Smooth muscle cell (in vitro differentiated cells): Measurements from ENCODE around the gene PPIL4. TPM values are rescaled to one million over a fixed set of nuclear protein-coding genes. Genes with fewer than 3 reads are reported as not detected.
A peak's percentile ranks its signal among the peaks of the same experiment; 100 is the strongest.

Experiments
- DNase-seq: peaks from one replicate; lab custom pipeline; 2025; ENCODE audit not compliant: unreplicated experiment; lab: John Stamatoyannopoulos, UW
- H2AFZ ChIP-seq: fragments of 200-600 bp; sonication (generic); 2 replicates; pipeline ENCODE4 v1.6.0; 2016; ENCODE audit warnings: antibody characterized with exemption, low read depth, mild to moderate bottlenecking
- H3F3A ChIP-seq: fragments of 200-600 bp; sonication (generic); 2 replicates; pipeline ENCODE4 v1.6.0; 2017; ENCODE audit warnings: antibody characterized with exemption, low read depth
- H3K27ac ChIP-seq: fragments of 200-600 bp; sonication (generic); 2 replicates; pipeline ENCODE4 v1.5.1; 2016; ENCODE audit warnings: low read depth, mild to moderate bottlenecking
- H3K27me3 ChIP-seq: fragments of 200-600 bp; sonication (generic); 2 replicates; pipeline ENCODE4 v1.6.1; 2016; ENCODE audit warnings: low read depth, mild to moderate bottlenecking
- H3K36me3 ChIP-seq: fragments of 200-600 bp; sonication (generic); 2 replicates; pipeline ENCODE4 v1.5.1; 2016; ENCODE audit warnings: low read depth
- H3K4me1 ChIP-seq: fragments of 200-600 bp; sonication (generic); 2 replicates; pipeline ENCODE4 v1.5.1; 2016; ENCODE audit warnings: low read depth
- H3K4me2 ChIP-seq: fragments of 200-600 bp; sonication (generic); 2 replicates; pipeline ENCODE4 v1.6.0; 2016; ENCODE audit warnings: mild to moderate bottlenecking
- H3K4me3 ChIP-seq: fragments of 200-600 bp; sonication (generic); 2 replicates; pipeline ENCODE4 v1.5.1; 2016; ENCODE audit warnings: mild to moderate bottlenecking
- H3K79me2 ChIP-seq: fragments of 200-600 bp; sonication (generic); 2 replicates; pipeline ENCODE4 v1.6.0; 2016; ENCODE audit warnings: low read depth, mild to moderate bottlenecking
- H3K9ac ChIP-seq: fragments of 200-600 bp; sonication (generic); 2 replicates; pipeline ENCODE4 v1.6.0; 2016; ENCODE audit warnings: low read depth
- H3K9me3 ChIP-seq: fragments of 200-600 bp; sonication (generic); replicated peaks from 2 replicates; pipeline ENCODE4 v1.5.1; 2016; ENCODE audit warnings: low read depth
- H4K20me1 ChIP-seq: fragments of 200-600 bp; sonication (generic); 2 replicates; pipeline ENCODE4 v1.6.0; 2016; ENCODE audit warnings: low read depth
- WGBS: methylation state at CpG from one replicate; pipeline ENCODE4 v1.1.7; 2016; ENCODE audit warnings: low lambda C conversion rate; 5-methylcytosine and 5-hydroxymethylcytosine counted together
- polyA plus RNA-seq: library from polyadenylated mRNA; unstranded; fragments of >200 nt; fragmentation: Nextera tagmentation; extraction: Ambion mirVana; gene quantifications from 2 replicates; pipeline ENCODE4 v1.2.1, GENCODE V29; 2016
- total RNA-seq: library from RNA; depleted of rRNA; stranded (reverse); fragments of >200 nt; gene quantifications from 2 replicates; pipeline ENCODE4 v1.2.3, GENCODE V29; 2014
- TF ChIP-seq, protein P1 (sequence below): fragments of 200-600 bp; sonication (generic); IDR thresholded peaks from 2 replicates; pipeline ENCODE4 v1.5.1; 2017; ENCODE audit warnings: borderline replicate concordance, mild to moderate bottlenecking, antibody characterized with exemption; ENCODE audit not compliant: insufficient read depth, poor library complexity, severe bottlenecking

PPIL4 gene
- total and polyA plus RNA-seq, 2 experiments from 2014 or later, result 30.8 to 64.8 TPM

DNA sequence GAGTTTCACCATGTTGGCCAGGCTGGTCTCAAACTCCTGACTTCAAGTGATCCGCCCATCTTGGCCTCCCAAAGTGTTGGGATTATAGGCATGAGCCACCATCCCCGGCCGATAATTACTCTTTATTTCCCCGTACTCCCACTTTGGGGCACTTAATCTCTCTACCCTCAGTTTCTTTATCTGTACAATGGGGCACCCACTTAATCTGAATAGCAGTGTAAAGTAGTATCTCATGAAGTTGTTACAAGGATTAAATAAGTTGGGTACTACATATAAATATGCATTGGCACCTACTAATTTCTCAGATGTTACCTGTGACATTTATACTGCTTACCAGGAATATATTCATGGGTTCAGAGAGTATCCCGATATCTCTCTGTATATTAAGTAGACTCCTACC is 35.5 kb upstream of the PPIL4 start:
- no peak overlapping the region for H3K27ac ChIP-seq
- H3F3A ChIP-seq, result no peaks in the 10 kb centered on the region
- no peaks in the 10 kb centered on the region for H3K36me3 ChIP-seq
- no peak overlapping the region for H3K4me3 ChIP-seq
- DNase-seq, result no peak
- no peak overlapping the region for H2AFZ ChIP-seq
- H3K9me3 ChIP-seq, result no peaks in the 10 kb centered on the region
- WGBS, result 98% methylated on average over 5 of the region's 5 CpGs
- H4K20me1 ChIP-seq, result no peaks in the 10 kb centered on the region
- no peaks in the 10 kb centered on the region for H3K27me3 ChIP-seq
- no peaks in the 10 kb centered on the region for H3K79me2 ChIP-seq
- H3K9ac ChIP-seq, result no peak overlapping the region
- TF ChIP-seq, protein P1, sequence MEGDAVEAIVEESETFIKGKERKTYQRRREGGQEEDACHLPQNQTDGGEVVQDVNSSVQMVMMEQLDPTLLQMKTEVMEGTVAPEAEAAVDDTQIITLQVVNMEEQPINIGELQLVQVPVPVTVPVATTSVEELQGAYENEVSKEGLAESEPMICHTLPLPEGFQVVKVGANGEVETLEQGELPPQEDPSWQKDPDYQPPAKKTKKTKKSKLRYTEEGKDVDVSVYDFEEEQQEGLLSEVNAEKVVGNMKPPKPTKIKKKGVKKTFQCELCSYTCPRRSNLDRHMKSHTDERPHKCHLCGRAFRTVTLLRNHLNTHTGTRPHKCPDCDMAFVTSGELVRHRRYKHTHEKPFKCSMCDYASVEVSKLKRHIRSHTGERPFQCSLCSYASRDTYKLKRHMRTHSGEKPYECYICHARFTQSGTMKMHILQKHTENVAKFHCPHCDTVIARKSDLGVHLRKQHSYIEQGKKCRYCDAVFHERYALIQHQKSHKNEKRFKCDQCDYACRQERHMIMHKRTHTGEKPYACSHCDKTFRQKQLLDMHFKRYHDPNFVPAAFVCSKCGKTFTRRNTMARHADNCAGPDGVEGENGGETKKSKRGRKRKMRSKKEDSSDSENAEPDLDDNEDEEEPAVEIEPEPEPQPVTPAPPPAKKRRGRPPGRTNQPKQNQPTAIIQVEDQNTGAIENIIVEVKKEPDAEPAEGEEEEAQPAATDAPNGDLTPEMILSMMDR, result no peak
- no peak overlapping the region for H3K4me2 ChIP-seq
- no peaks in the 10 kb centered on the region for H3K4me1 ChIP-seq

DNA sequence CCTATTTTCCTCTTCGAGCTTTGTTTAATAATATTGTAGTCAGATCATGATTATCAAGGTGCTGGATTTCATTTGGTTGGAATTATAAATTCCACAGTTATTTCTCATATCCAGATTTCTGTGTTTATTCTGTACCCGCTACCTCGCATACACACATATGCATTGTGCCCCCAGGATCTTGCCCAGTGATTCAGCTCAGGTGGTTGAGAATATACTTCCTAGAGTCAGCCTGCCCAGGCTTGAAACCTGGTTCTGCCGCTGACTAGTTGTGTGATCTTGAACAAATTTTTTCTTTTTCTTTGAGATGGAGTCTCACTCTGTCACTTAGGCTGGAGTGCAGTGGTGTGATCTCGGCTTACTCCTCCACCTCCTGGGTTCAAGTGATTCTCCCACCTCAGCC is 35.0 kb upstream of the PPIL4 start:
- Histone ChIP-seq H3K79me2 (no peaks in the 10 kb centered on the region), H3K9me3 (no peaks in the 10 kb centered on the region), H2AFZ (no peak overlapping the region), H4K20me1 (peaks cover 4% of the 10 kb centered on the region), H3K4me1 (no peaks in the 10 kb centered on the region), H3K9ac (no peak overlapping the region), H3K4me2 (no peak overlapping the region), H3K4me3 (no peak overlapping the region), H3K27ac (no peak overlapping the region), H3F3A (no peaks in the 10 kb centered on the region), H3K36me3 (no peaks in the 10 kb centered on the region), H3K27me3 (no peaks in the 10 kb centered on the region)
- WGBS, result 98% methylated on average over 5 of the region's 5 CpGs
- TF ChIP-seq, protein P1, result no peak
- DNase-seq, result no peak

DNA sequence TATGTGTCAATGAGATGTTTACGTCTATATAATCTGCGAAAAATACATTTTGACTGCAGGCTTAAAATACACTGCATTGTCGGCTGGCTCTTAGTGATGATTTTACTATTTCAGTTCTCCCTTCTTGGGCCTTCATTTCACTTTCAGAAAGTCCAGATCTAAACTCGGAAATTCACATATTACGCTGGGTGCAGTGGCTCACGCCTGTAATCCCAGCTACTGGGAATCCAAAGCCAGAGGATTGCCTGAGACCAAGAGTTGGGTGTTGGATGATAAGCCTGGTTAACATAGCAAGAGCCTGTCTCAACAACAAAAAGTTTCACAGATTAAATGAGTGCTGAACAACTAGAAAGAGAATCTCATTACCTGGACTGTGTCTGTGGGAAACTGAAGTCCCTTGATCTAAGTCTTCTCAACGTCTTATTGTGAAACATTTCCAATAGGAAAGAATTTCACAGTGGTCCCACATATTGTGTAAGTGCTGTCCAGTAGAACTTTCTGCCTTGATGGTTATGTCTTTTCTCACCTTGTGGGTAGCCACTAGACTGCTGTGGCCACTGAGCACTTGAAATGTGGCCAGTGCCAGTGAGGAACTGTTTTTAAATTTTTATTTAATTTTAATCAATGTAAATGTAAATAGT is 22.2 kb upstream of the PPIL4 start:
- Histone ChIP-seq H3K27ac (no peak overlapping the region), H3K4me1 (peaks cover 10% of the 10 kb centered on the region), H3K4me3 (peak overlapping the region; percentile 94), H3K9me3 (no peaks in the 10 kb centered on the region), H2AFZ (no peak overlapping the region), H3K79me2 (peaks cover 47% of the 10 kb centered on the region), H4K20me1 (peaks cover 48% of the 10 kb centered on the region), H3K27me3 (no peaks in the 10 kb centered on the region), H3K36me3 (no peaks in the 10 kb centered on the region), H3K9ac (no peak overlapping the region), H3K4me2 (no peak overlapping the region), H3F3A (no peaks in the 10 kb centered on the region)
- no peak for DNase-seq
- TF ChIP-seq, protein P1, result no peak
- WGBS, result 94% methylated on average over 7 of the region's 7 CpGs

DNA sequence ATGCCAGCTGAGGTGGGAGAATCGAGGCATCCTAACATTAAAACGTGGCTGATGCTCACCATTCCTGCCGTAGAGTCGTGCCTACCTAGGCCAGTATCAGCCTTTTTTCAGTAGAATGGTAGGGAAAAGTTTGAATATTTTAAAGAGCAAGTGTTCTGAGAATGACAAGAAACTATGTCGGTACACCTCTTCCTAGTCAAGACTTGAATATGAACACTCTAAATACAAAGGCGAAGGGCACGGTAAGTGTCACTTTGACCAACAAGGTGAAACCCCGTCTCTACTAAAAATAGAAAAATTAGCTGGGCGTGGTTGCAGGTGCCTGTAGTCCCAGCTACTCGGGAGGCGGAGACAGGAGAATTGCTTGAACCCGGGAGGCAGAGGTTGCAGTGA is 21.3 kb upstream of the PPIL4 start:
- H2AFZ ChIP-seq, result no peak overlapping the region
- H3K4me1 ChIP-seq, result peaks cover 10% of the 10 kb centered on the region
- no peaks in the 10 kb centered on the region for H3K36me3 ChIP-seq
- TF ChIP-seq, protein P1, result no peak
- no peaks in the 10 kb centered on the region for H3F3A ChIP-seq
- no peaks in the 10 kb centered on the region for H3K27me3 ChIP-seq
- H3K9me3 ChIP-seq, result no peaks in the 10 kb centered on the region
- H3K4me3 ChIP-seq, result peak overlapping the region; percentile 94
- DNase-seq, result no peak
- H4K20me1 ChIP-seq, result peaks cover 39% of the 10 kb centered on the region
- H3K79me2 ChIP-seq, result peaks cover 47% of the 10 kb centered on the region
- H3K27ac ChIP-seq, result no peak overlapping the region
- peak overlapping the region; percentile 99 for H3K4me2 ChIP-seq
- WGBS, result 52% methylated on average over 12 of the region's 12 CpGs
- H3K9ac ChIP-seq, result peak overlapping the region; percentile 90
